K562 (cell line): ENCODE results near the gene NAPB. TPM values are rescaled to one million over a fixed set of nuclear protein-coding genes. Genes with fewer than 3 reads are reported as not detected.

ENCODE experiments used
- ATAC-seq: fragments of 200-7000 bp; cut with Tn5 transposase; 3 replicates; pipeline ENCODE4 v1.9.1; 2020; ENCODE audit warnings: moderate library complexity
- BruUV-seq: library from RNA; stranded (reverse); fragments of 400-500 nt; replicated peaks from 2 replicates; lab custom pipeline; 2021; lab: Mats Ljungman, UMichigan
- CTCF ChIA-PET: fragments of 300-600 bp; formaldehyde crosslinking; extraction: SDS; loops from one replicate; lab custom pipeline; 2021; ENCODE audit warnings: low intra/inter-chr PET ratio; lab: Yijun Ruan, JAX
- POLR2A ChIA-PET: fragments of 300-600, 350-650 bp; sonication (Branson Sonifier 250); formaldehyde crosslinking; extraction: SDS; loops from one replicate; lab custom pipeline; 2021; ENCODE audit warnings: antibody characterized with exemption, inconsistent platforms; lab: Yijun Ruan, JAX
- DNase-seq, 4 experiments: peaks; one replicate each; pipeline versions ENCODE4 v3.0.0 to v3.0.0-alpha.2; 2011 to 2018; ENCODE audit warnings: low spot score in 3 of 4, mixed read lengths in 3 of 4; ENCODE audit errors: extremely low read depth in 1 of 4
- FAIRE-seq: peaks from 2 replicates; lab custom pipeline; 2011; peaks lifted over from hg19 to GRCh38; lab: Jason Lieb, UNC
- H2AFZ ChIP-seq: 2 replicates; pipeline ENCODE4 v1.6.0; 2011; ENCODE audit warnings: low read depth, low read length, control low read depth, inconsistent platforms
- H3K27ac ChIP-seq: fragments of 200-600 bp; 3 replicates; pipeline ENCODE4 v1.8.0; 2011; ENCODE audit warnings: low read depth, mild to moderate bottlenecking, control low read depth, inconsistent platforms, low read length, moderate library complexity, mixed read lengths; ENCODE audit errors: extremely low read depth
- H3K27me3 ChIP-seq, 2 experiments: fragments of 300-600 bp in 1 of 2; 2 replicates in 1 of 2; 3 replicates in 1 of 2; pipeline versions ENCODE4 v1.6.0 to v1.8.0; 2011; ENCODE audit warnings: inconsistent platforms in 2 of 2, low read length in 2 of 2, mild to moderate bottlenecking in 1 of 2, mixed read lengths in 1 of 2, moderate library complexity in 1 of 2; ENCODE audit not compliant: control insufficient read depth in 2 of 2, insufficient read depth in 2 of 2
- H3K36me3 ChIP-seq: fragments of 300-600 bp; 3 replicates; pipeline ENCODE4 v1.8.0; 2011; ENCODE audit warnings: mild to moderate bottlenecking, low read length, inconsistent platforms; ENCODE audit not compliant: control insufficient read depth, insufficient read depth
- H3K4me1 ChIP-seq, 2 experiments: fragments of 200-600 bp in 1 of 2; replicated peaks in 1 of 2; 2 replicates in 1 of 2; 3 replicates in 1 of 2; pipeline versions ENCODE4 v1.5.1 to v1.8.0; 2011; ENCODE audit warnings: inconsistent platforms in 2 of 2, low read length in 2 of 2, mild to moderate bottlenecking in 1 of 2, mixed read lengths in 1 of 2, moderate library complexity in 1 of 2; ENCODE audit not compliant: control insufficient read depth in 2 of 2, insufficient read depth in 2 of 2
- H3K4me2 ChIP-seq: 2 replicates; pipeline ENCODE4 v1.6.1; 2011; ENCODE audit warnings: low read length, control low read depth, inconsistent platforms, mixed read lengths; ENCODE audit not compliant: insufficient read depth
- H3K4me3 ChIP-seq: fragments of 200-600 bp; sonication (generic), shearing (Covaris generic); 2 replicates; pipeline ENCODE4 v1.5.1; 2016; ENCODE audit warnings: control low read depth, inconsistent platforms
- H3K79me2 ChIP-seq: fragments of 200-600 bp; 3 replicates; pipeline ENCODE4 v1.8.0; 2011; ENCODE audit warnings: low read length, inconsistent platforms; ENCODE audit not compliant: control insufficient read depth, insufficient read depth
- H3K9ac ChIP-seq, 2 experiments: 2 replicates each; pipeline versions ENCODE4 v1.6.0 to v1.6.1; 2011; ENCODE audit warnings: low read depth in 2 of 2, low read length in 2 of 2, control low read depth in 1 of 2, inconsistent platforms in 1 of 2, mild to moderate bottlenecking in 1 of 2, mixed read lengths in 1 of 2; ENCODE audit not compliant: insufficient read depth in 1 of 2
- H3K9me1 ChIP-seq: one replicate; pipeline ENCODE4 v1.6.0; 2011; ENCODE audit warnings: inconsistent platforms, mild to moderate bottlenecking, low read length, moderate library complexity; ENCODE audit not compliant: control insufficient read depth, insufficient read depth
- H3K9me3 ChIP-seq: replicated peaks from 2 replicates; pipeline ENCODE4 v1.5.1; 2011; ENCODE audit warnings: low read depth, low read length, inconsistent platforms; ENCODE audit not compliant: control insufficient read depth, insufficient read depth
- H4K20me1 ChIP-seq: replicated peaks from 2 replicates; pipeline ENCODE4 v1.6.1; 2011; ENCODE audit warnings: low read length, inconsistent platforms, mixed read lengths; ENCODE audit not compliant: control insufficient read depth, insufficient read depth
- BCL6 ChIP-seq: fragments of 250-450 bp; sonication (Bioruptor Pico); IDR thresholded peaks from 2 replicates; pipeline ENCODE4 v1.4.0; 2020
- HOXB6 ChIP-seq: fragments of 250-450 bp; sonication (Bioruptor Pico); IDR thresholded peaks from 2 replicates; pipeline ENCODE4 v1.5.1; 2022; ENCODE audit warnings: mild to moderate bottlenecking, borderline replicate concordance
- NR1H2 ChIP-seq: sonication (generic); formaldehyde crosslinking; IDR thresholded peaks from 2 replicates; pipeline ENCODE4 v1.4.0; 2020; ENCODE audit warnings: mild to moderate bottlenecking, missing genetic modification reagents
- RBFOX2 ChIP-seq: fragments of 200-400 bp; formaldehyde crosslinking; IDR thresholded peaks from 2 replicates; pipeline ENCODE4 v1.6.1; 2017; ENCODE audit warnings: low read depth, mild to moderate bottlenecking, low read length, moderate library complexity
- ZNF143 ChIP-seq: sonication (generic); formaldehyde crosslinking; IDR thresholded peaks from 2 replicates; pipeline ENCODE4 v1.9.0; 2022; ENCODE audit warnings: mild to moderate bottlenecking, missing genetic modification reagents
- WGBS: fragments of 100-300 bp; shearing (Covaris generic); methylation state at CpG from one replicate; pipeline ENCODE4 v1.1.6; 2016; ENCODE audit warnings: low coverage, mixed read lengths; ENCODE audit not compliant: insufficient coverage; ENCODE audit errors: missing lambda C conversion rate; 5-methylcytosine and 5-hydroxymethylcytosine counted together
- in situ Hi-C: fragments of 300-500 bp; cut with MboI; formaldehyde crosslinking; loops from 4 replicates; pipeline ENCODE4 v1.15.0; 2018; ENCODE audit warnings: inconsistent platforms, mixed read lengths
- intact Hi-C: fragments of 100-400 bp; cut with micrococcal nuclease; formaldehyde crosslinking; loops from 2 replicates; pipeline ENCODE4 v1.14.2; 2022
- polyA plus RNA-seq, 8 experiments: library from polyadenylated mRNA; depleted of rRNA in 4 of 8; stranded (reverse) in 5 of 8; unstranded in 3 of 8; fragments of >200 nt; fragmentation: Nextera tagmentation in 2 of 8; fragmentation: Illumina TruSeq in 1 of 8; extraction: Ambion mirVana in 2 of 8; extraction: Trizol in 1 of 8; gene quantifications; 2 replicates each; pipeline versions ENCODE4 v1.2.1 to v1.2.3, GENCODE V29; 2011 to 2014; ENCODE audit warnings: inconsistent platforms in 1 of 8, missing spikeins in 1 of 8
- total RNA-seq, 7 experiments: library from RNA; depleted of rRNA in 6 of 7; stranded (reverse); fragments of >200 nt in 6 of 7; fragmentation: Illumina TruSeq in 2 of 7; extraction: Trizol in 2 of 7; gene quantifications; 2 replicates each; pipeline versions ENCODE4 v1.2.1 to v1.2.3, GENCODE V29; 2011 to 2021; ENCODE audit warnings: low replicate concordance in 1 of 7
- TF ChIP-seq, protein P1 (sequence below): fragments of 250-450 bp; sonication (Bioruptor Pico); IDR thresholded peaks from 2 replicates; pipeline ENCODE4 v1.5.1; 2021; ENCODE audit warnings: mild to moderate bottlenecking
- TF ChIP-seq, protein P2 (sequence below): sonication (generic); formaldehyde crosslinking; IDR thresholded peaks from 2 replicates; pipeline ENCODE4 v1.8.0; 2022; ENCODE audit warnings: mild to moderate bottlenecking, missing genetic modification reagents

Gene NAPB
- total and polyA plus RNA-seq, 9 of the 15 experiments (the other 6 are each of a cell fraction or from before 2014, with no cell fraction given), result 1.4 to 7.7 (median 5.2) TPM

DNA sequence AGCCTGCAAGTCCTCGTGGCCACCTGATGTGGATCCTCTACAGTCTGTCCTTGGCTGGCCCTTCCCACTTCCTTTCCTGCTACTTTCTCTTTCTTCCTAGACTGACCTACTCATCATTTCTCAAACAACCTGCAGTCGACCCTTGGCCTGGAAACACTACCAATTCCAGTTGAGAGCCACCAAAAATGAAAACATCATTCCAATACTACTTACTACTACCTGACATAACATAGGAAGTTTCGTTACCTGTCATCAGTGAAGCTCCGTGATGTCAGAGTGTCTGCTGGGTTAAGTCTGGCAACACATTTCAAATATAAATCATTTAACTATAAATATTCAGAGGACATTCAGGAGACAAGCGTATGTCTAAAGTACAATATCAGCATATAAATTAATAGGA is 45.5 kb downstream of the NAPB start:
- H3K36me3 ChIP-seq, result peaks cover 82% of the 10 kb centered on the region
- H3K9me3 ChIP-seq, result no peaks in the 10 kb centered on the region
- no peak overlapping the region for H3K4me2 ChIP-seq
- no peaks in the 10 kb centered on the region for H3K9me1 ChIP-seq
- in situ Hi-C loops (no loop called here), intact Hi-C loops (no loop called here)
- H3K27ac ChIP-seq, result no peak overlapping the region
- 78% methylated on average over 5 of the region's 5 CpGs for WGBS
- no peaks in the 10 kb centered on the region for H4K20me1 ChIP-seq
- H3K9ac ChIP-seq, result no peak overlapping the region
- H3K27me3 ChIP-seq, result no peaks in the 10 kb centered on the region
- DNase-seq, result no peak
- FAIRE-seq, result no peak
- ChIA-PET CTCF (no interaction called here), POLR2A (no interaction called here)
- TF ChIP-seq, protein P1, sequence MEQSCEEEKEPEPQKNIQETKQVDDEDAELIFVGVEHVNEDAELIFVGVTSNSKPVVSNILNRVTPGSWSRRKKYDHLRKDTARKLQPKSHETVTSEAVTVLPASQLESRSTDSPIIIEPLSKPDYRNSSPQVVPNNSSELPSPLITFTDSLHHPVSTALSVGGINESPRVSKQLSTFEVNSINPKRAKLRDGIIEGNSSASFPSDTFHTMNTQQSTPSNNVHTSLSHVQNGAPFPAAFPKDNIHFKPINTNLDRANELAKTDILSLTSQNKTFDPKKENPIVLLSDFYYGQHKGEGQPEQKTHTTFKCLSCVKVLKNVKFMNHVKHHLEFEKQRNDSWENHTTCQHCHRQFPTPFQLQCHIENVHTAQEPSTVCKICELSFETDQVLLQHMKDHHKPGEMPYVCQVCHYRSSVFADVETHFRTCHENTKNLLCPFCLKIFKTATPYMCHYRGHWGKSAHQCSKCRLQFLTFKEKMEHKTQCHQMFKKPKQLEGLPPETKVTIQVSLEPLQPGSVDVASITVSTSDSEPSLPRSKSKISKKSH (CRISPR knock-in tag), result no peak
- no peak for TF ChIP-seq NR1H2 (CRISPR knock-in tag)
- TF ChIP-seq, protein P2, sequence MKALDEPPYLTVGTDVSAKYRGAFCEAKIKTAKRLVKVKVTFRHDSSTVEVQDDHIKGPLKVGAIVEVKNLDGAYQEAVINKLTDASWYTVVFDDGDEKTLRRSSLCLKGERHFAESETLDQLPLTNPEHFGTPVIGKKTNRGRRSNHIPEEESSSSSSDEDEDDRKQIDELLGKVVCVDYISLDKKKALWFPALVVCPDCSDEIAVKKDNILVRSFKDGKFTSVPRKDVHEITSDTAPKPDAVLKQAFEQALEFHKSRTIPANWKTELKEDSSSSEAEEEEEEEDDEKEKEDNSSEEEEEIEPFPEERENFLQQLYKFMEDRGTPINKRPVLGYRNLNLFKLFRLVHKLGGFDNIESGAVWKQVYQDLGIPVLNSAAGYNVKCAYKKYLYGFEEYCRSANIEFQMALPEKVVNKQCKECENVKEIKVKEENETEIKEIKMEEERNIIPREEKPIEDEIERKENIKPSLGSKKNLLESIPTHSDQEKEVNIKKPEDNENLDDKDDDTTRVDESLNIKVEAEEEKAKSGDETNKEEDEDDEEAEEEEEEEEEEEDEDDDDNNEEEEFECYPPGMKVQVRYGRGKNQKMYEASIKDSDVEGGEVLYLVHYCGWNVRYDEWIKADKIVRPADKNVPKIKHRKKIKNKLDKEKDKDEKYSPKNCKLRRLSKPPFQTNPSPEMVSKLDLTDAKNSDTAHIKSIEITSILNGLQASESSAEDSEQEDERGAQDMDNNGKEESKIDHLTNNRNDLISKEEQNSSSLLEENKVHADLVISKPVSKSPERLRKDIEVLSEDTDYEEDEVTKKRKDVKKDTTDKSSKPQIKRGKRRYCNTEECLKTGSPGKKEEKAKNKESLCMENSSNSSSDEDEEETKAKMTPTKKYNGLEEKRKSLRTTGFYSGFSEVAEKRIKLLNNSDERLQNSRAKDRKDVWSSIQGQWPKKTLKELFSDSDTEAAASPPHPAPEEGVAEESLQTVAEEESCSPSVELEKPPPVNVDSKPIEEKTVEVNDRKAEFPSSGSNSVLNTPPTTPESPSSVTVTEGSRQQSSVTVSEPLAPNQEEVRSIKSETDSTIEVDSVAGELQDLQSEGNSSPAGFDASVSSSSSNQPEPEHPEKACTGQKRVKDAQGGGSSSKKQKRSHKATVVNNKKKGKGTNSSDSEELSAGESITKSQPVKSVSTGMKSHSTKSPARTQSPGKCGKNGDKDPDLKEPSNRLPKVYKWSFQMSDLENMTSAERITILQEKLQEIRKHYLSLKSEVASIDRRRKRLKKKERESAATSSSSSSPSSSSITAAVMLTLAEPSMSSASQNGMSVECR, result no peak
- no peak for TF ChIP-seq HOXB6
- no peak for TF ChIP-seq ZNF143 (CRISPR knock-in tag)
- no peak for TF ChIP-seq RBFOX2
- TF ChIP-seq BCL6 (CRISPR knock-in tag), result no peak
- H2AFZ ChIP-seq, result no peak overlapping the region
- no peak for ATAC-seq
- BruUV-seq, result no TSS peak
- H3K79me2 ChIP-seq, result no peaks in the 10 kb centered on the region
- H3K4me1 ChIP-seq, result no peaks in the 10 kb centered on the region
- no peak overlapping the region for H3K4me3 ChIP-seq
